NCI-H2196 (cell line): ENCODE measurements around the gene PRDM16.

ENCODE experiments used
- DNase-seq: peaks from one replicate; lab custom pipeline; 2025; ENCODE audit not compliant: unreplicated experiment; lab: John Stamatoyannopoulos, UW

Gene PRDM16

DNA sequence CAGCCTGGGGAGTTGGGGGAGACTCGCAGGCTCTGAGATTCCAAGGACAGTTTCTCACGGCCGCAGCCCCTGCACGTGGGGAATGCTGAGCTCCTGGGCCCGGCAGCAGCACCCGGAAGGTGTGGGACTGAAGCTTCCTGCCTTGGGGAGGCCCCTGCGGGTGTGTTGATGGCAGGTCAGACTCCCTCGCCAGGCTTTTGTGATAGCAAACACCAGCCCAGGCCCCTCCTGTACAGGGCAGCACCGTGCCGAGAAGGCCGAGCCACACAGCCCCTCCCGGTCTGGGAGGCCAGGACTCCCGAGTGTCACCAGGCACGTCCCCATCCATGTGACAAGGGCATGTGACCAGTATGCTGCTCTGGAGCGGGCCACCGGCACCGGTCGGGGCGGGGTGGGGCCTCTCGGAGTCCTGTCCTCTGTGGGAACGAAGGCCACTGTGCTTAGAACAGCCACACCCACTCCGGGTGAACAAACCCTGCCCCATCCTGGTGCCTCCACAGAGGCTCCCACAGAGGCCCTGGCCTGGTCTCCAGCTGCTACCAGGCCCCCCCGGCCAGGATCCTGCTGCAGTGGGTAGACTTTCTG is 354.3 kb downstream of the PRDM16 start:
- DNase-seq, result no peak

GRCh38 chr1:3423896-3424611 is 355.1 kb downstream of the PRDM16 start:
- no peak for DNase-seq

- no peak for DNase-seq
Measured at GRCh38 chr1:3425486-3426215, 356.6 kb downstream of the PRDM16 start.

GRCh38 chr1:3426956-3427535 is 358.0 kb downstream of the PRDM16 start:
- no peak for DNase-seq

DNA sequence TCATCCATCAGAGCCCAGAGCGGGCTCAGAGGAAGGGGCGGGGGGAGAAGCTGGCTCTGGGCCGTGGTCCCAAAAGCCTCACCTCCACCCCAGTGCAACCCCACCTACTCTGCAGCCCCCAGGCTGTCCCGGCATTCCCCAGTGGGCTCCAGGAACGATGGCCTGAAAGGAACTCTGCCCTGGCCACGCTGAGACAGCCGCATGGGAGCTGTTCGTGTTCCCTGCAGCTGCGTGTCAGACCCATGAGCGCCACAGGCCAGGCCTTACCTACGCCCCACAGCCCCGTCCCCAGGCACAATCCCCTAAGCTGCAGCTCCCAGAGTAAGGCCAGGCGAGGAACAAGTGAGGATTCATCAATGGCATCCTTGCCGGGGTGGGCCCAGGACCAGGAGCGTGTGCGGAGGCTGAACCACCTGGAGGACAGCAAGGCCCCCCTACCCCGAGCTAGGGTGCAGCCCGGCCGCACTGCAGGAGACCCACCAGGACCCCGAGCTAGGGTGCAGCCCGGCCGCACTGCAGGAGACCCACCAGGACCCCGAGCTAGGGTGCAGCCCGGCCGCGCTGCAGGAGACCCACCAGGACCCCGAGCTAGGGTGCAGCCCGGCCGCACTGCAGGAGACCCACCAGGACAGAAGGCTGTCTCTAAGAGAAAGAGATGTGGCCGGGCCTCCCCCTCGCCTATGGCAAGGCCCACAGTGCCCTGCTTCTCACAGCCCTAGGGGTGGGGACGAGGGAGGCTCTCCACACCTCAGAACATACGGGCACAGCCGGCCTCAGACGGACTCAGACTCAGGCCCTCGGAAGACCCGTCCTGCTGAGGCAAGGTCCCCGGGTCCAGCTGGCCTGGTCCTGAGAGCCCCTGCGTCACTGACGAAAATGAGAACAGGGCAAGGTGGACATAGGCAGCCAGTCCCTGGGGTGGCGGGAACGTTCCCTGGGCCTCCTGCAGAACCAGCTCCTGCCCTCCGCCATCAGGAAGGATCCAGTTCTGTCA is 359.0 kb downstream of the PRDM16 start:
- DNase-seq, result no peak

- DNase-seq, result no peak
Measured at GRCh38 chr1:3428899-3429298, 359.9 kb downstream of the PRDM16 start.

DNA sequence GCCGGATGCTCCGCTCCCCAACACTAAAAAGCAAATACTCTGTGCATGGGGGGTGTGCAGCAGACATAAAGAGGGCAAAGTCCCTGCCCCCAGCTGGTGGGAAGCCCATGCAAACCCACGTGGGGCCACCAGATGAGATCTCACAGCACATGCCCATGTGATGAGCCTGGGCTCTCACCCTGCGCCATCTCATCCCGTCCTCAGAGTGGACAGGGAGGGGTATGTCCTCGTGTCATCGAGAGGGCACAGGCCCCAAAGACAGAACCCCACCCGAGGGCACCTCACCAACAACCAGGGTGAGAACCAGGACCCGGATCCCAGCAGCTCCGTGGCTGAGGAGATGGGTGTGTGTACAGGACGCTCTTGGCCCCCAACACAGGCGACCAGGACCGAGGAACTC is 360.3 kb downstream of the PRDM16 start:
- DNase-seq, result no peak

- no peak for DNase-seq
Measured at GRCh38 chr1:3429766-3430165, 360.8 kb downstream of the PRDM16 start.

DNA sequence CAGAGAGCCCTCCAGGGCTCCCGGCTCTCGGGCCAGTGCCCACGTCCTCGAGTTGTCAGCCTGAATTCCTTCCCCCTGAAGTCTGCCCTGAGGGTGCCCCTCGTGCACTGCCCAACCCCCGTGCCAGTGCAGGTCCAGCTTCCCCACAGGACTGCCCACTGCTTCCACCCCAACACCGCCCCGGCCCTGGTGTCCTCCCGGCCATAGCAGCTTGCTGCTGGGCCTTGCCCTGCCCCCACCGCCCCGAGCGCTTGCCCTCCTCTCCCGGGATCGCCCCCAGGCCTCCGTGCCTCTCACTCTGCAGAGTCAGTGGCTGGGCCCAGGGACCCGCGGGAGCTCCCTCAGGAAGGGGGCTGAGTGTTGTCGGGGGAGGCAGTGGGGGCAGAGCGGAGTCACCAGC is 361.4 kb downstream of the PRDM16 start:
- DNase-seq, result no peak

GRCh38 chr1:3430820-3431219 is 361.8 kb downstream of the PRDM16 start:
- DNase-seq, result no peak

DNA sequence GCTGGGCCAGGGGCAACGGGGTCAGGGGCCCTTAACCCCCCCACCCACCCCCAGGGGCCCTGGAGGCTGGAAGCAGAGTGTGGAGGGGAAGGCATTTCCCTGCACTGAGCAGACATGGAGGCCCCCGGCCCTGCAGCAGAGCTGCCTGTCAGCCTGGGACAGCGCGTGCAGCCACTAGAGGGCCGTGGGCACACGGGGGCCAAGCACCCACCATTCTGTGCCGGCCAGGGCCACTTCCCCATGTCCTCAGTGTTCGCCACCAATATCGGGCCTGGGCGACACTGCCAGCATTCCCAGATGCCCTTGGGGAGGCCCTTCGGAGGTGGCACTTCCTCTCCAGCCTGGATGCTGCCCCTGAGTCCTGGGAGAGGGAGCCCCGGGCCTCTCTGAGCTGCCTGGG is 362.3 kb downstream of the PRDM16 start:
- DNase-seq, result no peak

DNA sequence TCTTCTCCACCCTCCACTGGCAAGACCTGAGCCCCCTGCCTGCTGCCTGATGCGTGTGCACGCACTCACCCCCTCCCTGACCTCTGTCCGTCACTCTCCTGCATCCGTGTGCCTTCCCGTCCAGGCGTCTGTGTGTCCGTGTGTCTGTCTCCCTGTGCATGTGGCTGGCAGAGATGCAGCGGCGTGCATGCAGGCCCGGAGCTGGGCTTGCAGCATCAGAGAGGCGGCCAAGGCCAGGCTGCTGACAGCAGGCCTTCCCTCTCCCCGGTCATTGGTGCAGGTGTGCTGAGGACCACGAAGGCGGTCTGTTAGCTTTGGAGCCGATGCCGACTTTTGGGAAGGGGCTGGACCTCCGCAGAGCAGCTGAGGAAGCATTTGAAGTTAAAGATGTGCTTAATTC is 362.7 kb downstream of the PRDM16 start:
- no peak for DNase-seq

DNA sequence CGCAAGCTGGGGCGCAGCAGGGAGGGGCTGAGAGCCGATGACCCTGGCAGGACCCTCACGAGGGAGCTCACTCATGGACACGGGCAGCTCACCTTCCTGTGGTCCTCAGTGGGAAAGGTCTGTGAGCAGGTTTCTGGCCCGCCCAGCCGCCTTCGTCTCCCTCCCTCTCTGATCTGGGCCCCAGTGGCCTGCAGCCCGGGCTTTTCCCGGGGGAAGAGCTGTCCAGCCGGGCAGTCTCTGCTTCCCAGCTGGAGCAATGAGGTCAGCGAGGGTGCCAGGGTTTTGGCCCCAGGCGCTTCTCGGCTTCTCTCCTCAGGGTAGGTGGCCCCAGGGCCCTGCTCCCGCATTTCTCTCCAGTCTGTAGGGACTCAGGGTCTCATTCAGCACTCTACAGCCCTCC is 363.3 kb downstream of the PRDM16 start:
- DNase-seq, result no peak

- DNase-seq, result no peak
Measured at GRCh38 chr1:3433076-3433475, 364.1 kb downstream of the PRDM16 start.

GRCh38 chr1:3433596-3434320 is 364.8 kb downstream of the PRDM16 start:
- DNase-seq, result no peak

DNA sequence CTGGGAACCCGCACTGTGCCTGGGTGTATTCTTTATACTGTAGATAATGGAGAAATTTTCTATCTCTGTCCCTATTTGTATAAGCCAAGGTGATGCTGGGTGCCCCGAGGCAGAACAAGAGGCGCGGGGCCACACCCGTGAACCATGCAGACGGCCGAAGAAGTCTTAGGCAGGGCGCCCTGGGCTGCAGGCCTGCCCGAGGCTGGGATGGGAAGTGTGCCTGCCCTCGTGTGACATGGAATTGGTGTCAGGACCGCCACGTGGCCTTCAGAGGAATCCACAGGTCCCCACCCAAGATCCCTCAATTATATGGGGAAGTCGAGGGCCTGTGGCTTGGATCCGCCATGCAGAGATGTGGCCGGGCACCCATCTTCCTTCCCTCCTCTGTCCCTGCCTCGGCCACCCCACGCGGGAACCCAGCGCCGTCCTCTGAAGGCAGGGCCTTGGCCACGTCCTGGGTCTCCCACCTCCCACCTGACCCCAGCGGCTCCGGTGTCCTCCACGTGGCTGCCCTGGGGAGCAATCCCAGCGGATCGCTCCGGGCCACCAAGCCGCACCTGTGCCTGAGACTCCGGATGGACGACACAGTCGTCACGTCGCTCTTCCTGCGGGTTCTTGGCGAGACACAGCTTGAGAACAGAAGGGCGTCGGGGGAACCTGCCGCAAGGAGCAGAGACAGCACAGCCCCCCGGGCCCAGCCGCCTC is 365.6 kb downstream of the PRDM16 start:
- no peak for DNase-seq

DNA sequence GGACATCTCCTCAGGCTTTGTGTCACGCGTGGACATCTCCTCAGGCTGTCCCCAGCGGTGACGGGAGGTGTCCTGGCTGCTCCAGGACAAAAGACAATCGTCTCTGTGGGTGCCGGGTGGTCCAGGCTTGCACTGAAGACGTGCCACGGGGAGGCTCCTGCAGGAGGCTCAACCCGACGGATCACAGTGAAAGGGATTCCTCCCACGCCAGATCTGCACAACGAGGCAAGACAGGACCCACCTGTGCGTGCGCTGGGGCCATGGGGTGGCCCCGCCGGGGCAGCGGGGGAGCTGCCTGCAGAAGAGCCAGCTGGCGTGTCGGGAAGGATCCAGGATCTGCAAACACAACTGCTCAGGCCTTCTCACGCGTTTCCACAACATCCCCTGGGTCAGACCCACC is 366.7 kb downstream of the PRDM16 start:
- no peak for DNase-seq

DNA sequence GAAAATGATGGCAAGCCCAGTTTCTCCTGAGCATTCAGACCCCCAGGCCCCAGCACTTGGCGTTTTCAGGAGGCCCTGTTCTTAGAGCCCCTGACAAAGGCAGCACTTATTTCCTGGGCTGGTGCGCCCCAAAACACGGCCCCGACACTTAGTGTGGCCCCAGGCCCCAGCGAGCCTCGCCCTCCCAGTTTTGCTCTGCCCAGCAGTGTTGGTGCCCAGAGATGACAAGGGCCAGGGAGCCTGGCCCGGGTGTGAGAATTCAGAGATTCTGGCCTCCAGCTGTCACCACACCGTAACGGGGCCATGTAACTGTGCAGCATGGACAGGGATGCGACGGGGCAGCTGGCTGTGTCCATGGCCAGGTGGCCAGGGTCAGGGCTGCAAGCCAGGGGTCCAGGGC is 367.4 kb downstream of the PRDM16 start:
- no peak for DNase-seq

DNA sequence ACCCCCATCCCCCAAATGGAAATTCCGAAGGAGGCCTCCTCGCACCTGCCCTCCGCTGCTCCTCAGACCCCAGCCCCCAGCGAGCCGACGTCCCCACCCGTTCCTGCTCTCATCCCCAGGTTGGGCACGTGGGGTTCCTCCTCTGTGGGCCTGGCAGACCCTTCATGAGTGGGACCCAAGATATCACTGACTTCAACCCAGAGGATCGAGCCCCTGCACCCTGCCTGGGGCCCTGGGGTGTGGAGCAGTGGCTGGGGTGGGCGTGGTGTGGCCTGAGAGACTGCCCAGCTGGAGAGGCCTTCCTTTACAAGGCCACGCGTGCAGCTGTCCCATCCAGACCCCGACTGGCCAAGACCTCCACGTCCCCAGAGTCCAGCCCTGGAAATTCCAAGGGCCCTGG is 367.9 kb downstream of the PRDM16 start:
- DNase-seq, result no peak
